H9 (cell line): ENCODE data around the gene CCNF. TPM values are rescaled to one million over a fixed set of nuclear protein-coding genes. Genes with fewer than 3 reads are reported as not detected.

ENCODE experiments used
- DNase-seq: peaks from one replicate; pipeline ENCODE4 v3.0.0-alpha.2; 2017
- H2AFZ ChIP-seq: one replicate; pipeline ENCODE4 v1.6.1; 2013; ENCODE audit warnings: mild to moderate bottlenecking, low read length, control low read depth, moderate library complexity
- H2AK5ac ChIP-seq: 2 replicates; pipeline ENCODE4 v1.6.1; 2013; ENCODE audit warnings: low read length, control low read depth, mixed read lengths; ENCODE audit not compliant: insufficient read length
- H2BK120ac ChIP-seq: one replicate; pipeline ENCODE4 v1.6.1; 2013; ENCODE audit warnings: low read depth, mild to moderate bottlenecking, low read length, control low read depth, inconsistent platforms; ENCODE audit not compliant: poor library complexity, severe bottlenecking
- H2BK12ac ChIP-seq: 2 replicates; pipeline ENCODE4 v1.6.1; 2013; ENCODE audit warnings: low read length, control low read depth, mixed read lengths, low read depth; ENCODE audit not compliant: insufficient read length
- H2BK15ac ChIP-seq: 2 replicates; pipeline ENCODE4 v1.6.1; 2013; ENCODE audit warnings: low read depth, low read length, control low read depth
- H2BK20ac ChIP-seq: one replicate; pipeline ENCODE4 v1.6.1; 2013; ENCODE audit warnings: low read depth, mild to moderate bottlenecking, low read length, control low read depth, inconsistent platforms; ENCODE audit not compliant: poor library complexity, severe bottlenecking
- H2BK5ac ChIP-seq: 2 replicates; pipeline ENCODE4 v1.6.1; 2013; ENCODE audit warnings: low read length, control low read depth, mixed read lengths; ENCODE audit not compliant: insufficient read length
- H3K14ac ChIP-seq: 2 replicates; pipeline ENCODE4 v1.6.1; 2013; ENCODE audit warnings: low read length, control low read depth; ENCODE audit not compliant: insufficient read depth
- H3K18ac ChIP-seq: 2 replicates; pipeline ENCODE4 v1.6.1; 2013; ENCODE audit warnings: low read depth, mild to moderate bottlenecking, mixed read lengths, low read length, control low read depth; ENCODE audit not compliant: insufficient read length
- H3K23ac ChIP-seq: 2 replicates; pipeline ENCODE4 v1.6.1; 2013; ENCODE audit warnings: low read length, control low read depth, mixed read lengths, low read depth; ENCODE audit not compliant: insufficient read length
- H3K23me2 ChIP-seq: 2 replicates; pipeline ENCODE4 v1.6.1; 2013; ENCODE audit warnings: low read depth, mild to moderate bottlenecking, mixed read lengths, low read length, control low read depth; ENCODE audit not compliant: insufficient read length, poor library complexity, severe bottlenecking
- H3K27ac ChIP-seq: 2 replicates; pipeline ENCODE4 v1.5.1; 2013; ENCODE audit warnings: low read length, control low read depth, mixed read lengths, low read depth; ENCODE audit not compliant: insufficient read length
- H3K27me3 ChIP-seq: 2 replicates; pipeline ENCODE4 v1.6.1; 2013; ENCODE audit warnings: low read length, control low read depth, inconsistent platforms; ENCODE audit not compliant: insufficient read depth
- H3K4ac ChIP-seq: 2 replicates; pipeline ENCODE4 v1.6.1; 2013; ENCODE audit warnings: low read depth, mild to moderate bottlenecking, control low read depth, inconsistent platforms, low read length, moderate library complexity
- H3K4me1 ChIP-seq: 2 replicates; pipeline ENCODE4 v1.6.1; 2013; ENCODE audit warnings: low read length, control low read depth, inconsistent platforms; ENCODE audit not compliant: insufficient read depth
- H3K4me2 ChIP-seq: 2 replicates; pipeline ENCODE4 v1.6.1; 2013; ENCODE audit warnings: low read length, control low read depth, mixed read lengths; ENCODE audit not compliant: insufficient read length, insufficient read depth
- H3K56ac ChIP-seq: 2 replicates; pipeline ENCODE4 v1.6.1; 2013; ENCODE audit warnings: low read depth, mild to moderate bottlenecking, mixed read lengths, low read length, control low read depth; ENCODE audit not compliant: insufficient read length
- H3K79me1 ChIP-seq: 2 replicates; pipeline ENCODE4 v1.6.1; 2013; ENCODE audit warnings: low read depth, mild to moderate bottlenecking, moderate library complexity, low read length, control low read depth, inconsistent platforms; ENCODE audit not compliant: insufficient read depth, poor library complexity, severe bottlenecking
- H3K79me2 ChIP-seq: 2 replicates; pipeline ENCODE4 v1.6.1; 2013; ENCODE audit warnings: low read length, control low read depth, inconsistent platforms; ENCODE audit not compliant: insufficient read depth
- H3K9ac ChIP-seq: 2 replicates; pipeline ENCODE4 v1.6.1; 2013; ENCODE audit warnings: low read length, control low read depth, mixed read lengths; ENCODE audit not compliant: insufficient read length; ENCODE audit errors: extremely low read depth
- H3K9me3 ChIP-seq: one replicate; pipeline ENCODE4 v1.6.1; 2013; ENCODE audit warnings: low read depth, low read length, inconsistent platforms; ENCODE audit not compliant: control insufficient read depth
- H3T11ph ChIP-seq: one replicate; pipeline ENCODE4 v1.6.1; 2013; ENCODE audit warnings: mild to moderate bottlenecking, low read length, control low read depth, inconsistent platforms
- H4K20me1 ChIP-seq: one replicate; pipeline ENCODE4 v1.6.1; 2013; ENCODE audit not compliant: control insufficient read depth, insufficient read length, insufficient read depth
- H4K5ac ChIP-seq: 2 replicates; pipeline ENCODE4 v1.6.1; 2013; ENCODE audit warnings: low read depth, mild to moderate bottlenecking, mixed read lengths, low read length, control low read depth; ENCODE audit not compliant: insufficient read length
- H4K8ac ChIP-seq: replicated peaks from 2 replicates; pipeline ENCODE4 v1.6.1; 2013; ENCODE audit warnings: low read length, control low read depth, mixed read lengths, low read depth; ENCODE audit not compliant: insufficient read length
- H4K91ac ChIP-seq: 2 replicates; pipeline ENCODE4 v1.6.1; 2013; ENCODE audit warnings: low read depth, mild to moderate bottlenecking, moderate library complexity, mixed read lengths, low read length, control low read depth; ENCODE audit not compliant: insufficient read length
- H3K27ac Mint-ChIP-seq, 3 experiments: 2 replicates in 2 of 3; 3 replicates in 1 of 3; pipeline ENCODE4 v1.8.0; 2020 to 2021; ENCODE audit warnings: mixed read lengths in 3 of 3, mild to moderate bottlenecking in 1 of 3, moderate library complexity in 1 of 3
- H3K27me3 Mint-ChIP-seq: 2 replicates; pipeline ENCODE4 v1.8.0; 2021; ENCODE audit warnings: low read depth, mild to moderate bottlenecking, moderate library complexity, mixed read lengths
- H3K36me3 Mint-ChIP-seq, 3 experiments: 2 replicates in 2 of 3; 3 replicates in 1 of 3; pipeline ENCODE4 v1.8.0; 2020 to 2021; ENCODE audit warnings: low read depth in 3 of 3, mixed read lengths in 3 of 3; ENCODE audit not compliant: insufficient read depth in 1 of 3
- H3K4me1 Mint-ChIP-seq, 2 experiments: 2 replicates each; pipeline ENCODE4 v1.8.0; 2020; ENCODE audit warnings: mixed read lengths in 2 of 2
- H3K4me3 Mint-ChIP-seq, 2 experiments: 2 replicates in 1 of 2; 3 replicates in 1 of 2; pipeline ENCODE4 v1.8.0; 2020 to 2021; ENCODE audit warnings: mild to moderate bottlenecking in 2 of 2, mixed read lengths in 2 of 2, moderate library complexity in 1 of 2
- H3K9me3 Mint-ChIP-seq, 2 experiments: 2 replicates in 1 of 2; 3 replicates in 1 of 2; pipeline ENCODE4 v1.8.0; 2020; ENCODE audit warnings: mild to moderate bottlenecking in 2 of 2, mixed read lengths in 2 of 2, moderate library complexity in 1 of 2
- CTCF ChIP-seq: fragments of 200-600 bp; sonication (generic); conservative IDR thresholded peaks from 3 replicates; pipeline ENCODE4 v1.8.0; 2021; ENCODE audit warnings: antibody characterized with exemption, mild to moderate bottlenecking
- WGBS: extraction: QIAGEN DNeasy Blood & Tissue Kit; methylation state at CpG from one replicate; pipeline ENCODE4 v1.1.7; 2013; ENCODE audit warnings: missing lambda C conversion rate, low lambda C conversion rate, mixed read lengths; ENCODE audit not compliant: insufficient read length; ENCODE audit errors: extremely low coverage; 5-methylcytosine and 5-hydroxymethylcytosine counted together
- total RNA-seq: library from RNA; stranded (reverse); gene quantifications from 2 replicates; pipeline ENCODE4 v1.2.1, GENCODE V29; 2021

CCNF gene
- total RNA-seq, 1 experiment from 2014 or later = 61.6 TPM

GRCh38 chr16:2499454-2499853 is 70.2 kb downstream of the CCNF start:
- Histone ChIP-seq H3K23ac (no peak overlapping the region), H2AFZ (no peak overlapping the region), H3K9me3 (no peaks in the 10 kb centered on the region), H3K14ac (no peak overlapping the region), H3K56ac (no peak overlapping the region), H3K9ac (no peak overlapping the region), H3K27ac (no peak overlapping the region), H4K5ac (no peak overlapping the region), H3K18ac (no peak overlapping the region), H3K4me2 (no peak overlapping the region), H3T11ph (no peak overlapping the region), H2AK5ac (no peak overlapping the region), H3K4ac (no peak overlapping the region), H4K8ac (no peak overlapping the region), H2BK20ac (no peak overlapping the region), H3K23me2 (peaks cover 3% of the 10 kb centered on the region), H3K79me1 (no peaks in the 10 kb centered on the region), H2BK15ac (no peak overlapping the region), H3K27me3 (no peaks in the 10 kb centered on the region), H2BK120ac (no peak overlapping the region), H2BK5ac (no peak overlapping the region), H3K4me1 (no peaks in the 10 kb centered on the region), H4K20me1 (no peaks in the 10 kb centered on the region), H4K91ac (no peak overlapping the region), H2BK12ac (no peak overlapping the region), H3K79me2 (no peaks in the 10 kb centered on the region)
- Mint-ChIP-seq H3K27ac (no peak overlapping the region), H3K4me1 (peaks cover 3 to 5% of the 10 kb centered on the region in 2 experiments), H3K36me3 (peaks cover 0 to 18% (median 4%) of the 10 kb centered on the region in 3 experiments; a peak in 4 of 7 replicates), H3K27me3 (no peaks in the 10 kb centered on the region), H3K4me3 (no peak overlapping the region), H3K9me3 (no peaks in the 10 kb centered on the region)
- TF ChIP-seq CTCF = no peak
- no CpG with 5 or more reads among the region's 6 CpGs for WGBS
- no peak for DNase-seq
